SK-N-SH (cell line): ENCODE measurements around the gene HIF1A. TPM values are rescaled to one million over a fixed set of nuclear protein-coding genes. Genes with fewer than 3 reads are reported as not detected.

Experiments
- CTCF ChIA-PET: fragments of 300-600, 350-600 bp; formaldehyde crosslinking; extraction: SDS; loops from one replicate; lab custom pipeline; 2021; lab: Yijun Ruan, JAX
- POLR2A ChIA-PET: fragments of 350-600 bp; sonication (Branson Sonifier 250); formaldehyde crosslinking; extraction: SDS; loops from one replicate; lab custom pipeline; 2020; ENCODE audit warnings: antibody characterized with exemption, inconsistent platforms; lab: Yijun Ruan, JAX
- DNase-seq: peaks from one replicate; pipeline ENCODE4 v3.0.0; 2012
- H2AFZ ChIP-seq: fragments of 200-600 bp; sonication (generic); 2 replicates; pipeline ENCODE4 v1.8.1; 2016; ENCODE audit warnings: antibody characterized with exemption, mild to moderate bottlenecking, low read depth
- H3F3A ChIP-seq: fragments of 200-600 bp; sonication (generic); replicated peaks from 2 replicates; pipeline ENCODE3; 2016; ENCODE audit warnings: antibody characterized with exemption, mild to moderate bottlenecking; ENCODE audit not compliant: insufficient read depth
- H3K27ac ChIP-seq, 2 experiments: fragments of 200-500 bp in 1 of 2; fragments of 200-600 bp in 1 of 2; sonication (Bioruptor generic) in 1 of 2; sonication (generic), shearing (Covaris generic) in 1 of 2; 2 replicates each; pipeline versions ENCODE4 v1.5.1 to v1.6.1; 2014 to 2016; ENCODE audit warnings: low read depth in 2 of 2, inconsistent platforms in 1 of 2, low read length in 1 of 2, mild to moderate bottlenecking in 1 of 2, mixed read lengths in 1 of 2
- H3K27me3 ChIP-seq: fragments of 200-600 bp; sonication (generic), shearing (Covaris generic); 2 replicates; pipeline ENCODE4 v1.6.1; 2016; ENCODE audit warnings: mixed run types; ENCODE audit not compliant: insufficient read depth
- H3K36me3 ChIP-seq, 2 experiments: fragments of 200-500 bp in 1 of 2; fragments of 200-600 bp in 1 of 2; sonication (Bioruptor generic) in 1 of 2; sonication (generic) in 1 of 2; replicated peaks in 1 of 2; 2 replicates each; pipeline versions ENCODE3 to v1.5.1; 2014 to 2016; ENCODE audit warnings: low read length in 1 of 2, mild to moderate bottlenecking in 1 of 2; ENCODE audit not compliant: insufficient read depth in 2 of 2, control insufficient read depth in 1 of 2
- H3K4me1 ChIP-seq, 2 experiments: fragments of 200-500 bp in 1 of 2; fragments of 200-600 bp in 1 of 2; sonication (Bioruptor generic) in 1 of 2; sonication (generic), shearing (Covaris generic) in 1 of 2; 2 replicates each; pipeline versions ENCODE4 v1.5.1 to v1.6.1; 2014 to 2016; ENCODE audit warnings: low read depth in 1 of 2, low read length in 1 of 2, mixed run types in 1 of 2; ENCODE audit not compliant: insufficient read depth in 2 of 2, control insufficient read depth in 1 of 2
- H3K4me2 ChIP-seq: fragments of 200-600 bp; sonication (generic), shearing (Covaris generic); 2 replicates; pipeline ENCODE4 v1.6.1; 2017; ENCODE audit warnings: mixed run types
- H3K4me3 ChIP-seq, 2 experiments: fragments of 200-500 bp in 1 of 2; fragments of 200-600 bp in 1 of 2; sonication (Bioruptor generic) in 1 of 2; sonication (generic), shearing (Covaris generic) in 1 of 2; 2 replicates each; pipeline versions ENCODE4 v1.5.1 to v1.8.1; 2014 to 2016; ENCODE audit warnings: low read depth in 2 of 2, inconsistent platforms in 1 of 2, low read length in 1 of 2, mild to moderate bottlenecking in 1 of 2, mixed read lengths in 1 of 2, moderate library complexity in 1 of 2
- H3K79me2 ChIP-seq: fragments of 200-600 bp; sonication (generic); 2 replicates; pipeline ENCODE4 v1.8.1; 2017; ENCODE audit warnings: mild to moderate bottlenecking; ENCODE audit not compliant: insufficient read depth
- H3K9ac ChIP-seq: fragments of 200-600 bp; sonication (generic); 2 replicates; pipeline ENCODE4 v1.6.1; 2017; ENCODE audit warnings: mixed run types
- H3K9me2 ChIP-seq: fragments of 200-600 bp; sonication (generic); 2 replicates; pipeline ENCODE4 v1.6.1; 2017; ENCODE audit warnings: mixed run types
- H3K9me3 ChIP-seq: fragments of 200-600 bp; sonication (generic); 2 replicates; pipeline ENCODE4 v1.6.1; 2017; ENCODE audit warnings: mixed run types, mild to moderate bottlenecking, moderate library complexity
- H4K20me1 ChIP-seq: fragments of 200-600 bp; sonication (generic); 2 replicates; pipeline ENCODE4 v1.6.1; 2017; ENCODE audit warnings: mild to moderate bottlenecking, mixed run types; ENCODE audit not compliant: insufficient read depth
- CTCF ChIP-seq: fragments of 200-600 bp; sonication (generic); IDR thresholded peaks from 2 replicates; pipeline ENCODE4 v1.6.1; 2017; ENCODE audit warnings: antibody characterized with exemption, mild to moderate bottlenecking, moderate library complexity
- ELF1 ChIP-seq: IDR thresholded peaks from 2 replicates; pipeline ENCODE4 v1.4.0; 2012
- GABPA ChIP-seq: IDR thresholded peaks from 2 replicates; pipeline ENCODE4 v1.4.0; 2012; ENCODE audit warnings: low read depth, mild to moderate bottlenecking
- GATA2 ChIP-seq: sonication (generic); formaldehyde crosslinking; IDR thresholded peaks from 2 replicates; pipeline ENCODE4 v1.5.0; 2020; ENCODE audit warnings: mild to moderate bottlenecking, missing genetic modification reagents
- MXI1 ChIP-seq: IDR thresholded peaks from 2 replicates; pipeline ENCODE4 v1.6.1; 2012; ENCODE audit warnings: mild to moderate bottlenecking, low read depth, low read length, improper control_type of control experiment
- NRF1 ChIP-seq: IDR thresholded peaks from 2 replicates; pipeline ENCODE4 v1.6.1; 2012; ENCODE audit warnings: low read depth, mild to moderate bottlenecking, low read length
- PBX3 ChIP-seq: IDR thresholded peaks from 2 replicates; pipeline ENCODE4; 2012
- POLR2AphosphoS5 ChIP-seq: IDR thresholded peaks from 2 replicates; pipeline ENCODE4 v1.6.1; 2012; ENCODE audit warnings: low read depth, low read length
- RCOR1 ChIP-seq: fragments of 150-350 bp; IDR thresholded peaks from 2 replicates; pipeline ENCODE4 v1.6.1; 2017; ENCODE audit warnings: antibody characterized with exemption, low read length
- SIN3A ChIP-seq: IDR thresholded peaks from 2 replicates; pipeline ENCODE4 v1.6.1; 2012; ENCODE audit warnings: low read depth, mild to moderate bottlenecking, low read length, moderate library complexity, borderline replicate concordance
- TAF1 ChIP-seq: IDR thresholded peaks from 2 replicates; pipeline ENCODE4 v1.6.1; 2012; ENCODE audit warnings: low read depth, mild to moderate bottlenecking, low read length, moderate library complexity, borderline replicate concordance
- TCF12 ChIP-seq: IDR thresholded peaks from 2 replicates; pipeline ENCODE4 v1.4.0; 2012
- WGBS: methylation state at CpG from one replicate; pipeline ENCODE4 v1.1.6; 2017; ENCODE audit warnings: low lambda C conversion rate; 5-methylcytosine and 5-hydroxymethylcytosine counted together
- polyA plus RNA-seq, 3 experiments: library from polyadenylated mRNA; depleted of rRNA; stranded (reverse); fragments of >200 nt; gene quantifications; 2 replicates each; pipeline ENCODE4 v1.2.3, GENCODE V29; 2012
- TF ChIP-seq, protein P1 (sequence below): IDR thresholded peaks from 2 replicates; pipeline ENCODE4 v1.4.0; 2012; ENCODE audit warnings: low read depth

HIF1A gene
- polyA plus RNA-seq, 1 of the 3 experiments (the other 2 are of a cell fraction): 20.8 TPM

- Histone ChIP-seq H3K79me2 (peaks cover 46% of the 10 kb centered on the region), H3K4me1 (peaks cover 12 to 15% of the 10 kb centered on the region in 2 experiments; a peak in 3 of 4 replicates), H2AFZ (peak within 1 kb of the TSS; percentile 95), H3K27me3 (no peaks in the 10 kb centered on the region), H3K9me2 (no peaks in the 10 kb centered on the region), H3F3A (no peaks in the 10 kb centered on the region), H3K9ac (peak within 1 kb of the TSS; percentile 90), H3K4me3 (peak within 1 kb of the TSS; percentile 81 to 84), H3K27ac (peak within 1 kb of the TSS; percentile 81 to 92), H3K9me3 (no peaks in the 10 kb centered on the region), H3K36me3 (peaks cover 0 to 2% of the 10 kb centered on the region in 2 experiments), H3K4me2 (peak within 1 kb of the TSS; percentile 78), H4K20me1 (no peaks in the 10 kb centered on the region)
- POLR2A ChIA-PET: interaction anchor here (0.6 to 3.1 kb wide), 13 partner anchors 10 to 616 kb away, joined by 3 to 16 read pairs (median 4); partner anchors contain the start of gene HIF1A
- peak; percentile 97 for DNase-seq
- under 1% methylated on average over 38 of the region's 49 CpGs for WGBS
- CTCF ChIA-PET: interaction anchor here (1.0 to 2.2 kb wide), 8 partner anchors 9 to 364 kb away, joined by 3 to 16 read pairs (median 4); no protein-coding TSS in a partner anchor
- 0 out of 2 replicates have a peak, but pooled peaks have one; percentile 13 for TF ChIP-seq SIN3A
- TF ChIP-seq MXI1: peak; percentile 95
- no peak for TF ChIP-seq CTCF
- TF ChIP-seq TCF12: no peak
- TF ChIP-seq GABPA: peak; percentile 68
- no peak for TF ChIP-seq GATA2 (CRISPR knock-in tag)
- peak; percentile 91 for TF ChIP-seq POLR2AphosphoS5
- TF ChIP-seq PBX3: peak; percentile 73
- TF ChIP-seq ELF1: no peak
- peak; percentile 62; the same call in 1 of the 2 replicates for TF ChIP-seq TAF1
- TF ChIP-seq NRF1: peak; percentile 69
- TF ChIP-seq RCOR1: no peak
- TF ChIP-seq, protein P1, sequence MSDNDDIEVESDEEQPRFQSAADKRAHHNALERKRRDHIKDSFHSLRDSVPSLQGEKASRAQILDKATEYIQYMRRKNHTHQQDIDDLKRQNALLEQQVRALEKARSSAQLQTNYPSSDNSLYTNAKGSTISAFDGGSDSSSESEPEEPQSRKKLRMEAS: peak; percentile 69
Observed at GRCh38 chr14:61761959-61762786, 66.9 kb downstream of the HIF1A start, which contains the start of gene SNAPC1. Gene SNAPC1 (plus strand): TSS chr14:61762420. CDS start chr14:61762461, 41 bp downstream.
